OCI-LY7 (cell line): ENCODE measurements around the gene ATP9B. TPM values are rescaled to one million over a fixed set of nuclear protein-coding genes. Genes with fewer than 3 reads are reported as not detected.

Experiments
- BruUV-seq: library from RNA; stranded (reverse); fragments of 400-500 nt; replicated peaks from 2 replicates; lab custom pipeline; 2021; lab: Mats Ljungman, UMichigan
- CTCF ChIA-PET: fragments of 300-600 bp; sonication (Branson Sonifier 250); formaldehyde crosslinking; loops from one replicate; lab custom pipeline; 2022; ENCODE audit warnings: antibody characterized with exemption; ENCODE audit not compliant: unreplicated experiment; lab: Charles Lee
- POLR2A ChIA-PET: fragments of 300-600 bp; sonication (Branson Sonifier 250); formaldehyde crosslinking; loops from one replicate; lab custom pipeline; 2022; ENCODE audit warnings: antibody characterized with exemption; lab: Charles Lee
- DNase-seq: peaks from one replicate; pipeline ENCODE4 v3.0.0-alpha.2; 2015; ENCODE audit warnings: low spot score
- H2AFZ ChIP-seq: fragments of 200-600 bp; sonication (generic), shearing (Covaris generic); 2 replicates; pipeline ENCODE4 v1.6.1; 2014; ENCODE audit warnings: mild to moderate bottlenecking, antibody characterized with exemption, low read length, moderate library complexity
- H3K27ac ChIP-seq: fragments of 200-600 bp; sonication (generic); 2 replicates; pipeline ENCODE4 v1.5.1; 2014; ENCODE audit warnings: mixed run types, low read depth, mild to moderate bottlenecking, moderate library complexity, low read length, inconsistent platforms; ENCODE audit not compliant: poor library complexity, severe bottlenecking
- H3K36me3 ChIP-seq: fragments of 200-600 bp; sonication (generic); 2 replicates; pipeline ENCODE4 v1.6.1; 2014; ENCODE audit warnings: mild to moderate bottlenecking, antibody characterized with exemption, low read length, moderate library complexity, mixed read lengths; ENCODE audit not compliant: insufficient read depth
- H3K4me1 ChIP-seq: fragments of 200-600 bp; sonication (generic); 2 replicates; pipeline ENCODE4 v1.5.1; 2014; ENCODE audit warnings: mild to moderate bottlenecking, low read length; ENCODE audit not compliant: insufficient read depth, poor library complexity, severe bottlenecking
- H3K4me2 ChIP-seq: fragments of 200-600 bp; sonication (generic); 2 replicates; pipeline ENCODE4 v1.6.1; 2014; ENCODE audit warnings: mild to moderate bottlenecking, low read length
- H3K4me3 ChIP-seq: fragments of 200-600 bp; sonication (generic); 2 replicates; pipeline ENCODE4 v1.5.1; 2014; ENCODE audit warnings: mild to moderate bottlenecking, low read depth, low read length; ENCODE audit not compliant: poor library complexity, severe bottlenecking
- H3K79me2 ChIP-seq: fragments of 200-600 bp; sonication (generic); 2 replicates; pipeline ENCODE4 v1.6.1; 2016; ENCODE audit warnings: low read depth, mild to moderate bottlenecking, low read length, moderate library complexity, mixed read lengths; ENCODE audit not compliant: insufficient read depth
- H3K9me2 ChIP-seq: fragments of 200-600 bp; sonication (generic); 2 replicates; pipeline ENCODE4 v1.6.1; 2016; ENCODE audit warnings: mild to moderate bottlenecking, low read length, mixed read lengths; ENCODE audit not compliant: insufficient read depth
- H3K9me3 ChIP-seq: fragments of 200-600 bp; sonication (generic); 2 replicates; pipeline ENCODE4 v1.6.1; 2014; ENCODE audit warnings: mild to moderate bottlenecking, mixed run types, low read length, mixed read lengths
- H4K20me1 ChIP-seq: fragments of 200-600 bp; sonication (generic); 2 replicates; pipeline ENCODE4 v1.6.1; 2014; ENCODE audit warnings: mild to moderate bottlenecking, antibody characterized with exemption, low read length, moderate library complexity, mixed read lengths; ENCODE audit not compliant: insufficient read depth
- CTCF ChIP-seq: fragments of 200-600 bp; sonication (generic); conservative IDR thresholded peaks from 2 replicates; pipeline ENCODE4 v1.5.1; 2014; ENCODE audit warnings: mild to moderate bottlenecking, antibody characterized with exemption, low read length, moderate library complexity, mixed read lengths
- EZH2phosphoT487 ChIP-seq: fragments of 200-600 bp; sonication (generic); IDR thresholded peaks from 2 replicates; pipeline ENCODE4 v1.6.1; 2018; ENCODE audit warnings: low read depth, borderline replicate concordance, mild to moderate bottlenecking, mixed run types, antibody characterized with exemption, low read length, moderate library complexity, mixed read lengths
- intact Hi-C: fragments of 100-400 bp; cut with micrococcal nuclease; formaldehyde crosslinking; loops from one replicate; pipeline ENCODE4 v1.10.0; 2022; ENCODE audit not compliant: unreplicated experiment
- total RNA-seq, 2 experiments: library from RNA; depleted of rRNA in 1 of 2; stranded (reverse); fragments of >200 nt in 1 of 2; shearing (Covaris generic) in 1 of 2; gene quantifications; 2 replicates each; pipeline ENCODE4 v1.2.3, GENCODE V29; 2014 to 2022

ATP9B gene
- total RNA-seq, 2 experiments from 2014 or later = 27.1 to 36.4 TPM

- CTCF ChIA-PET = no interaction called here
- no TSS peak for BruUV-seq
- no peak for TF ChIP-seq CTCF
- TF ChIP-seq EZH2phosphoT487 = no peak
- no peaks in the 10 kb centered on the region for H3K9me2 ChIP-seq
- H2AFZ ChIP-seq = no peak overlapping the region
- H3K4me1 ChIP-seq = no peaks in the 10 kb centered on the region
- H3K4me3 ChIP-seq = no peak overlapping the region
- H3K9me3 ChIP-seq = no peaks in the 10 kb centered on the region
- intact Hi-C loops = no loop called here
- H3K36me3 ChIP-seq = peaks cover 38% of the 10 kb centered on the region
- POLR2A ChIA-PET = no interaction called here
- no peak overlapping the region for H3K4me2 ChIP-seq
- no peak for DNase-seq
- H3K79me2 ChIP-seq = no peaks in the 10 kb centered on the region
- no peaks in the 10 kb centered on the region; the same call in 1 of the 2 replicates for H4K20me1 ChIP-seq
- H3K27ac ChIP-seq = no peak overlapping the region
Observed at GRCh38 chr18:79418236-79418635, 349.0 kb downstream of the ATP9B start.

GRCh38 chr18:79418642-79419041 is 349.4 kb downstream of the ATP9B start:
- no peak overlapping the region for H3K4me3 ChIP-seq
- H3K4me2 ChIP-seq = no peak overlapping the region
- no peaks in the 10 kb centered on the region for H3K4me1 ChIP-seq
- ChIA-PET CTCF (no interaction called here), POLR2A (no interaction called here)
- H3K27ac ChIP-seq = no peak overlapping the region
- DNase-seq = no peak
- no peaks in the 10 kb centered on the region; the same call in 1 of the 2 replicates for H4K20me1 ChIP-seq
- no peak overlapping the region for H2AFZ ChIP-seq
- H3K79me2 ChIP-seq = no peaks in the 10 kb centered on the region
- H3K9me2 ChIP-seq = no peaks in the 10 kb centered on the region
- TF ChIP-seq CTCF = no peak
- no peak for TF ChIP-seq EZH2phosphoT487
- peaks cover 34% of the 10 kb centered on the region for H3K36me3 ChIP-seq
- no TSS peak for BruUV-seq
- intact Hi-C loops = no loop called here
- H3K9me3 ChIP-seq = no peaks in the 10 kb centered on the region

- Histone ChIP-seq H3K4me3 (no peak overlapping the region), H3K9me3 (no peaks in the 10 kb centered on the region), H3K27ac (no peak overlapping the region), H3K4me2 (no peak overlapping the region), H3K4me1 (no peaks in the 10 kb centered on the region), H4K20me1 (no peaks in the 10 kb centered on the region; the same call in 1 of the 2 replicates), H3K79me2 (no peaks in the 10 kb centered on the region), H3K36me3 (peaks cover 22% of the 10 kb centered on the region), H3K9me2 (no peaks in the 10 kb centered on the region), H2AFZ (no peak overlapping the region)
- no peak for TF ChIP-seq CTCF
- no peak for TF ChIP-seq EZH2phosphoT487
- no peak for DNase-seq
- ChIA-PET CTCF (no interaction called here), POLR2A (no interaction called here)
- no TSS peak for BruUV-seq
- intact Hi-C loops = no loop called here
Observed at GRCh38 chr18:79420033-79420745, 351.0 kb downstream of the ATP9B start.
